Neural progenitor cell (in vitro differentiated cells): ENCODE measurements around the gene PIGR. TPM values are rescaled to one million over a fixed set of nuclear protein-coding genes. Genes with fewer than 3 reads are reported as not detected.

Experiments used
- DNase-seq: peaks from one replicate; pipeline ENCODE4 v3.0.0-alpha.2; 2016; ENCODE audit warnings: low spot score
- H2AFZ ChIP-seq: fragments of 200-600 bp; sonication (generic); replicated peaks from 2 replicates; pipeline ENCODE4 v1.6.1; 2016; ENCODE audit warnings: antibody characterized with exemption
- H3F3A ChIP-seq: fragments of 200-600 bp; sonication (generic); 2 replicates; pipeline ENCODE4 v1.6.1; 2016; ENCODE audit warnings: antibody characterized with exemption, low read depth
- H3K27ac ChIP-seq: fragments of 200-600 bp; sonication (generic); 2 replicates; pipeline ENCODE4 v1.5.1; 2016; ENCODE audit warnings: mild to moderate bottlenecking
- H3K27me3 ChIP-seq: fragments of 200-600 bp; sonication (generic); 2 replicates; pipeline ENCODE4 v1.6.1; 2016; ENCODE audit warnings: mild to moderate bottlenecking, moderate library complexity
- H3K36me3 ChIP-seq: fragments of 200-600 bp; sonication (generic); 2 replicates; pipeline ENCODE4 v1.5.1; 2016
- H3K4me1 ChIP-seq: fragments of 200-600 bp; sonication (generic); 2 replicates; pipeline ENCODE4 v1.6.1; 2016; ENCODE audit warnings: mixed run types
- H3K4me2 ChIP-seq: fragments of 200-600 bp; sonication (generic); 2 replicates; pipeline ENCODE4 v1.6.1; 2016
- H3K4me3 ChIP-seq: fragments of 200-600 bp; sonication (generic); 2 replicates; pipeline ENCODE4 v1.5.1; 2016
- H3K79me2 ChIP-seq: fragments of 200-600 bp; sonication (generic); 2 replicates; pipeline ENCODE4 v1.6.1; 2016; ENCODE audit warnings: low read depth
- H3K9ac ChIP-seq: fragments of 200-600 bp; sonication (generic); 2 replicates; pipeline ENCODE4 v1.6.1; 2016
- H3K9me3 ChIP-seq: fragments of 200-600 bp; sonication (generic); 2 replicates; pipeline ENCODE4 v1.5.1; 2016; ENCODE audit warnings: low read depth
- H4K20me1 ChIP-seq: fragments of 200-600 bp; sonication (generic); 2 replicates; pipeline ENCODE4 v1.6.1; 2016; ENCODE audit warnings: low read depth
- H3K27ac Mint-ChIP-seq: 3 replicates; pipeline ENCODE4 v1.8.0; 2021; ENCODE audit warnings: mixed read lengths
- H3K27me3 Mint-ChIP-seq: 2 replicates; pipeline ENCODE4 v1.8.0; 2022; ENCODE audit warnings: low read depth, mild to moderate bottlenecking, inconsistent platforms, moderate library complexity, mixed read lengths; ENCODE audit not compliant: insufficient read depth
- H3K36me3 Mint-ChIP-seq: 3 replicates; pipeline ENCODE4 v1.8.0; 2021; ENCODE audit warnings: mixed read lengths
- H3K4me1 Mint-ChIP-seq: 3 replicates; pipeline ENCODE4 v1.8.0; 2021; ENCODE audit warnings: mixed read lengths
- H3K4me3 Mint-ChIP-seq: 3 replicates; pipeline ENCODE4 v1.8.0; 2021; ENCODE audit warnings: mild to moderate bottlenecking, moderate library complexity, mixed read lengths
- H3K9me3 Mint-ChIP-seq: 3 replicates; pipeline ENCODE4 v1.8.0; 2020; ENCODE audit warnings: mixed read lengths
- CTCF ChIP-seq: fragments of 200-600 bp; sonication (generic); IDR thresholded peaks from 2 replicates; pipeline ENCODE4 v1.5.1; 2017; ENCODE audit warnings: antibody characterized with exemption, mild to moderate bottlenecking
- EZH2 ChIP-seq: fragments of 200-600 bp; sonication (generic); IDR thresholded peaks from 2 replicates; pipeline ENCODE4 v1.6.1; 2017; ENCODE audit warnings: antibody characterized with exemption, mild to moderate bottlenecking, moderate library complexity
- EZH2phosphoT487 ChIP-seq: fragments of 200-600 bp; sonication (generic); IDR thresholded peaks from 2 replicates; pipeline ENCODE4 v1.6.1; 2017; ENCODE audit warnings: antibody characterized with exemption
- total RNA-seq: library from RNA; depleted of rRNA; stranded (reverse); fragments of >200 nt; gene quantifications from 2 replicates; pipeline ENCODE4 v1.2.3, GENCODE V29; 2015; ENCODE audit warnings: low replicate concordance

PIGR gene
- total RNA-seq, 1 donor from 2014 or later = not detected

GRCh38 chr1:206958144-206958543 is 11.9 kb upstream of the PIGR start:
- no peaks in the 10 kb centered on the region for H3K36me3 Mint-ChIP-seq
- Histone ChIP-seq H3K9ac (no peak overlapping the region), H3K4me1 (peaks cover 9% of the 10 kb centered on the region), H4K20me1 (no peaks in the 10 kb centered on the region), H3F3A (no peaks in the 10 kb centered on the region), H3K4me2 (no peak overlapping the region), H3K27ac (no peak overlapping the region), H3K79me2 (no peaks in the 10 kb centered on the region), H3K4me3 (no peak overlapping the region), H3K36me3 (no peaks in the 10 kb centered on the region), H3K9me3 (no peaks in the 10 kb centered on the region), H2AFZ (no peak overlapping the region), H3K27me3 (no peaks in the 10 kb centered on the region)
- no peak for DNase-seq
- no peak overlapping the region for H3K4me3 Mint-ChIP-seq
- H3K4me1 Mint-ChIP-seq = peaks cover 12% of the 10 kb centered on the region
- TF ChIP-seq CTCF (no peak), EZH2 (no peak), EZH2phosphoT487 (no peak)
- peaks cover 8% of the 10 kb centered on the region for H3K27me3 Mint-ChIP-seq
- H3K9me3 Mint-ChIP-seq = no peaks in the 10 kb centered on the region
- H3K27ac Mint-ChIP-seq = no peak overlapping the region

GRCh38 chr1:206957639-206958038 is 11.4 kb upstream of the PIGR start:
- H2AFZ ChIP-seq = no peak overlapping the region
- Mint-ChIP-seq H3K4me3 (no peak overlapping the region), H3K27me3 (peaks cover 8% of the 10 kb centered on the region), H3K27ac (no peak overlapping the region), H3K36me3 (no peaks in the 10 kb centered on the region), H3K4me1 (peaks cover 12% of the 10 kb centered on the region), H3K9me3 (no peaks in the 10 kb centered on the region)
- H4K20me1 ChIP-seq = no peaks in the 10 kb centered on the region
- no peaks in the 10 kb centered on the region for H3K79me2 ChIP-seq
- DNase-seq = no peak
- H3K4me1 ChIP-seq = peaks cover 9% of the 10 kb centered on the region
- H3K9ac ChIP-seq = no peak overlapping the region
- no peak overlapping the region for H3K27ac ChIP-seq
- H3F3A ChIP-seq = no peaks in the 10 kb centered on the region
- no peaks in the 10 kb centered on the region for H3K9me3 ChIP-seq
- no peak overlapping the region for H3K4me3 ChIP-seq
- no peak for TF ChIP-seq EZH2phosphoT487
- TF ChIP-seq EZH2 = no peak
- no peak for TF ChIP-seq CTCF
- no peaks in the 10 kb centered on the region for H3K27me3 ChIP-seq
- H3K36me3 ChIP-seq = no peaks in the 10 kb centered on the region
- H3K4me2 ChIP-seq = no peak overlapping the region

GRCh38 chr1:206955476-206956451 is 9.5 kb upstream of the PIGR start:
- peak overlapping the region; percentile 57 for H2AFZ ChIP-seq

More at GRCh38 chr1:206955476-206956451, 9.5 kb upstream of the PIGR start:
- Histone ChIP-seq H3K9ac (no peak overlapping the region), H3F3A (no peaks in the 10 kb centered on the region), H3K79me2 (no peaks in the 10 kb centered on the region), H4K20me1 (no peaks in the 10 kb centered on the region), H3K27me3 (no peaks in the 10 kb centered on the region), H3K27ac (no peak overlapping the region), H3K36me3 (no peaks in the 10 kb centered on the region), H3K4me3 (no peak overlapping the region), H3K9me3 (no peaks in the 10 kb centered on the region), H3K4me1 (peaks cover 9% of the 10 kb centered on the region), H3K4me2 (no peak overlapping the region)
- Mint-ChIP-seq H3K36me3 (no peaks in the 10 kb centered on the region), H3K4me3 (no peak overlapping the region), H3K4me1 (peaks cover 12% of the 10 kb centered on the region), H3K27me3 (peaks cover 13% of the 10 kb centered on the region), H3K27ac (peak overlapping the region; percentile 18), H3K9me3 (no peaks in the 10 kb centered on the region)
- TF ChIP-seq EZH2 = no peak
- no peak for TF ChIP-seq EZH2phosphoT487
- TF ChIP-seq CTCF = no peak
- no peak for DNase-seq
